Caco-2 (cell line): ENCODE data around the gene TOMM40L. TPM values are rescaled to one million over a fixed set of nuclear protein-coding genes. Genes with fewer than 3 reads are reported as not detected.

Experiments used
- BruUV-seq: library from RNA; stranded (reverse); fragments of 400-500 nt; replicated peaks from 2 replicates; lab custom pipeline; 2021; lab: Mats Ljungman, UMichigan
- CTCF ChIA-PET: fragments of 300-600 bp; sonication (Branson Sonifier 250); formaldehyde crosslinking; loops from one replicate; lab custom pipeline; 2022; ENCODE audit warnings: antibody characterized with exemption; lab: Charles Lee
- POLR2A ChIA-PET: fragments of 300-600 bp; sonication (Branson Sonifier 250); formaldehyde crosslinking; loops from one replicate; lab custom pipeline; 2022; ENCODE audit warnings: antibody characterized with exemption; lab: Charles Lee
- DNase-seq, 2 experiments: peaks; one replicate each; pipeline versions ENCODE4 v3.0.0 to v3.0.0-alpha.2; 2020 to 2022
- H3K27me3 ChIP-seq: replicated peaks from 2 replicates; pipeline ENCODE4 v1.6.0; 2011; ENCODE audit warnings: low read length; ENCODE audit not compliant: control insufficient read depth, insufficient read depth
- H3K36me3 ChIP-seq: 2 replicates; pipeline ENCODE4 v1.5.1; 2011; ENCODE audit warnings: low read length; ENCODE audit not compliant: control insufficient read depth, insufficient read depth
- H3K4me1 ChIP-seq: fragments of 250-450 bp; sonication (Bioruptor Pico); 2 replicates; pipeline ENCODE4 v1.5.1; 2020; ENCODE audit warnings: mild to moderate bottlenecking
- H3K4me3 ChIP-seq: 2 replicates; pipeline ENCODE4 v1.5.1; 2011; ENCODE audit warnings: low read depth, mild to moderate bottlenecking, control low read depth, low read length
- H3K9me3 ChIP-seq: fragments of 250-450 bp; sonication (Bioruptor Pico); 2 replicates; pipeline ENCODE4 v1.5.1; 2020; ENCODE audit warnings: mild to moderate bottlenecking, moderate library complexity
- H3K27ac Mint-ChIP-seq: one replicate; pipeline ENCODE4 v1.8.0; 2022; ENCODE audit warnings: mixed read lengths; ENCODE audit not compliant: unreplicated experiment
- H3K27me3 Mint-ChIP-seq: one replicate; pipeline ENCODE4 v1.8.0; 2022; ENCODE audit warnings: mixed read lengths; ENCODE audit not compliant: insufficient read depth, unreplicated experiment
- H3K36me3 Mint-ChIP-seq: one replicate; pipeline ENCODE4 v1.8.0; 2022; ENCODE audit warnings: mild to moderate bottlenecking, mixed read lengths; ENCODE audit not compliant: insufficient read depth, unreplicated experiment
- H3K4me1 Mint-ChIP-seq: one replicate; pipeline ENCODE4 v1.8.0; 2022; ENCODE audit warnings: low read depth, mixed read lengths; ENCODE audit not compliant: unreplicated experiment
- H3K4me3 Mint-ChIP-seq: one replicate; pipeline ENCODE4 v1.8.0; 2022; ENCODE audit warnings: mild to moderate bottlenecking, moderate library complexity, mixed read lengths; ENCODE audit not compliant: unreplicated experiment
- H3K9me3 Mint-ChIP-seq: one replicate; pipeline ENCODE4 v1.8.0; 2022; ENCODE audit warnings: mixed read lengths; ENCODE audit not compliant: unreplicated experiment
- intact Hi-C: fragments of 100-400 bp; cut with micrococcal nuclease; formaldehyde crosslinking; loops from one replicate; pipeline ENCODE4 v1.10.0; 2022; ENCODE audit not compliant: unreplicated experiment
- total RNA-seq: library from RNA; stranded (reverse); gene quantifications from 2 replicates; pipeline ENCODE4 v1.2.3, GENCODE V29; 2022
- TF ChIP-seq, protein P1 (sequence below), 2 experiments: fragments of 200-600 bp in 1 of 2; IDR thresholded peaks; 1 replicate in 1 of 2; 2 replicates in 1 of 2; pipeline versions ENCODE4 v1.5.1 to v1.8.0; 2011 to 2022; ENCODE audit warnings: antibody characterized with exemption in 1 of 2, control low read depth in 1 of 2, inconsistent platforms in 1 of 2, low read depth in 1 of 2, low read length in 1 of 2, mild to moderate bottlenecking in 1 of 2, moderate library complexity in 1 of 2; ENCODE audit not compliant: insufficient read depth in 1 of 2, severe bottlenecking in 1 of 2, unreplicated experiment in 1 of 2

TOMM40L gene
- total RNA-seq, 1 experiment from 2014 or later: 23.1 TPM

DNA sequence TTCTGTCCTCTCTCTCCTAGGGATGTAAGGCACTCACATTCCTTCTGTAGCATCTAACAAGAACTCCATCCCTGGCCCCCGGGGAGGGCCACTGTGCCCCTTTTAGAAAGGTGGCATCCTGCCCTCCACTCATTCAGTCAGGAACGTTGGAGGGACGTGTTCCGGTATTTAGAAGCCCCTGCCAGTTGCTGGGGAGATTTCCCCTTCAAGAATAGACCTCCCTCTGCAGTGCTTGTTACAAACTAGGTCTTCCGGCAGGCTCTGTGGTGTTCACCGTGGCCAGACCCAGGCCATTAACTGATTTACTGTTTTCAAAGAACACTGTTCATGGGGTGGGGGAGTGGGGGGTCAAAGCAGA is 33.5 kb downstream of the TOMM40L start:
- POLR2A ChIA-PET: no interaction called here
- CTCF ChIA-PET: no interaction called here
- H3K36me3 ChIP-seq: no peaks in the 10 kb centered on the region
- no peak overlapping the region for H3K4me3 ChIP-seq
- no peaks in the 10 kb centered on the region for H3K27me3 ChIP-seq
- TF ChIP-seq, protein P1, sequence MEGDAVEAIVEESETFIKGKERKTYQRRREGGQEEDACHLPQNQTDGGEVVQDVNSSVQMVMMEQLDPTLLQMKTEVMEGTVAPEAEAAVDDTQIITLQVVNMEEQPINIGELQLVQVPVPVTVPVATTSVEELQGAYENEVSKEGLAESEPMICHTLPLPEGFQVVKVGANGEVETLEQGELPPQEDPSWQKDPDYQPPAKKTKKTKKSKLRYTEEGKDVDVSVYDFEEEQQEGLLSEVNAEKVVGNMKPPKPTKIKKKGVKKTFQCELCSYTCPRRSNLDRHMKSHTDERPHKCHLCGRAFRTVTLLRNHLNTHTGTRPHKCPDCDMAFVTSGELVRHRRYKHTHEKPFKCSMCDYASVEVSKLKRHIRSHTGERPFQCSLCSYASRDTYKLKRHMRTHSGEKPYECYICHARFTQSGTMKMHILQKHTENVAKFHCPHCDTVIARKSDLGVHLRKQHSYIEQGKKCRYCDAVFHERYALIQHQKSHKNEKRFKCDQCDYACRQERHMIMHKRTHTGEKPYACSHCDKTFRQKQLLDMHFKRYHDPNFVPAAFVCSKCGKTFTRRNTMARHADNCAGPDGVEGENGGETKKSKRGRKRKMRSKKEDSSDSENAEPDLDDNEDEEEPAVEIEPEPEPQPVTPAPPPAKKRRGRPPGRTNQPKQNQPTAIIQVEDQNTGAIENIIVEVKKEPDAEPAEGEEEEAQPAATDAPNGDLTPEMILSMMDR (IDR thresholded peaks at IDR 0.05; ENCODE audit: insufficient read depth in 1 of 2, low read depth in 1 of 2, low read length in 1 of 2, severe bottlenecking in 1 of 2, unreplicated experiment in 1 of 2): no peak
- H3K27ac Mint-ChIP-seq: no peak overlapping the region
- no peaks in the 10 kb centered on the region for H3K27me3 Mint-ChIP-seq
- H3K9me3 ChIP-seq: peaks cover 14% of the 10 kb centered on the region
- H3K9me3 Mint-ChIP-seq: peaks cover 22% of the 10 kb centered on the region
- BruUV-seq: no TSS peak
- H3K4me1 Mint-ChIP-seq: peaks cover 24% of the 10 kb centered on the region
- peak overlapping the region; percentile 47 for H3K4me3 Mint-ChIP-seq
- H3K4me1 ChIP-seq: peaks cover 13% of the 10 kb centered on the region; the same call in 1 of the 2 replicates
- DNase-seq: no peak
- peaks cover 12% of the 10 kb centered on the region for H3K36me3 Mint-ChIP-seq
- intact Hi-C loops: no loop called here

GRCh38 chr1:161259765-161260164 is 33.9 kb downstream of the TOMM40L start:
- H3K4me1 ChIP-seq: peaks cover 13% of the 10 kb centered on the region; the same call in 1 of the 2 replicates
- ChIA-PET POLR2A (no interaction called here), CTCF (no interaction called here)
- intact Hi-C loops: no loop called here
- H3K4me3 ChIP-seq: no peak overlapping the region
- no peaks in the 10 kb centered on the region for H3K36me3 ChIP-seq
- H3K27me3 Mint-ChIP-seq: no peaks in the 10 kb centered on the region
- no peak for DNase-seq
- peaks cover 22% of the 10 kb centered on the region for H3K9me3 Mint-ChIP-seq
- peaks cover 24% of the 10 kb centered on the region for H3K4me1 Mint-ChIP-seq
- TF ChIP-seq, protein P1 (IDR thresholded peaks at IDR 0.05; ENCODE audit: insufficient read depth in 1 of 2, low read depth in 1 of 2, low read length in 1 of 2, severe bottlenecking in 1 of 2, unreplicated experiment in 1 of 2): no peak
- H3K36me3 Mint-ChIP-seq: peaks cover 12% of the 10 kb centered on the region
- peaks cover 14% of the 10 kb centered on the region for H3K9me3 ChIP-seq
- H3K4me3 Mint-ChIP-seq: no peak overlapping the region
- no peaks in the 10 kb centered on the region for H3K27me3 ChIP-seq
- no TSS peak for BruUV-seq
- H3K27ac Mint-ChIP-seq: no peak overlapping the region

- no TSS peak for BruUV-seq
- Mint-ChIP-seq H3K27ac (peak overlapping the region; percentile 76), H3K4me1 (peaks cover 21% of the 10 kb centered on the region), H3K27me3 (no peaks in the 10 kb centered on the region), H3K36me3 (peaks cover 12% of the 10 kb centered on the region), H3K9me3 (peaks cover 17% of the 10 kb centered on the region), H3K4me3 (peak overlapping the region; percentile 63)
- POLR2A ChIA-PET: interaction anchor here (1.3 kb wide), 1 partner anchor 54 kb away, joined by 5 read pairs; the partner anchor contains the start of gene SDHC
- Histone ChIP-seq H3K4me1 (peaks cover 13% of the 10 kb centered on the region; the same call in 1 of the 2 replicates), H3K9me3 (peaks cover 14% of the 10 kb centered on the region), H3K4me3 (0 out of 2 replicates have a peak overlapping the region, but pooled peaks have one; percentile 9), H3K27me3 (no peaks in the 10 kb centered on the region), H3K36me3 (no peaks in the 10 kb centered on the region)
- DNase-seq: peak in 1 of 2 experiments; percentile 27
- TF ChIP-seq, protein P1 (IDR thresholded peaks at IDR 0.05; ENCODE audit: insufficient read depth in 1 of 2, low read depth in 1 of 2, low read length in 1 of 2, severe bottlenecking in 1 of 2, unreplicated experiment in 1 of 2): no peak
- CTCF ChIA-PET: interaction anchor here (1.2 kb wide), 1 partner anchor 35 kb away, joined by 3 read pairs; the partner anchor contains the start of gene TOMM40L
- intact Hi-C loops: no loop called here
Measured at GRCh38 chr1:161260376-161261260, 34.8 kb downstream of the TOMM40L start.
